HG03025 (cell line): Measurements from ENCODE around the gene NCS1.

ENCODE experiments used
- ATAC-seq: cut with Tn5 transposase; IDR thresholded peaks from one replicate; pipeline ENCODE4 v1.9.1; 2021; ENCODE audit warnings: mild to moderate bottlenecking, moderate library complexity; ENCODE audit not compliant: unreplicated experiment, low FRiP score

The NCS1 gene

GRCh38 chr9:130174025-130174424 lies 1.8 kb downstream of the NCS1 start:
- ATAC-seq, result no peak

GRCh38 chr9:130174920-130175321 lies 2.7 kb downstream of the NCS1 start:
- ATAC-seq, result no peak

- no peak for ATAC-seq
Observed at GRCh38 chr9:130175355-130175754, 3.2 kb downstream of the NCS1 start.

- no peak for ATAC-seq
Observed at GRCh38 chr9:130176760-130177159, 4.6 kb downstream of the NCS1 start.

- ATAC-seq, result no peak
Observed at GRCh38 chr9:130177898-130178805, 5.9 kb downstream of the NCS1 start.

GRCh38 chr9:130179331-130179907 lies 7.2 kb downstream of the NCS1 start:
- ATAC-seq, result no peak

- no peak for ATAC-seq
Observed at GRCh38 chr9:130180516-130180915, 8.3 kb downstream of the NCS1 start.

- ATAC-seq, result no peak
Observed at GRCh38 chr9:130181678-130182380, 9.6 kb downstream of the NCS1 start.

GRCh38 chr9:130182381-130182909 lies 10.2 kb downstream of the NCS1 start:
- no peak for ATAC-seq

- ATAC-seq, result no peak
Observed at GRCh38 chr9:130183133-130183762, 11.0 kb downstream of the NCS1 start.

- ATAC-seq, result no peak
Observed at GRCh38 chr9:130185017-130185416, 12.8 kb downstream of the NCS1 start.

- no peak for ATAC-seq
Observed at GRCh38 chr9:130185490-130186031, 13.4 kb downstream of the NCS1 start.

- no peak for ATAC-seq
Observed at GRCh38 chr9:130186051-130186450, 13.8 kb downstream of the NCS1 start.

GRCh38 chr9:130186839-130187522 lies 14.8 kb downstream of the NCS1 start:
- no peak for ATAC-seq

- ATAC-seq, result no peak
Observed at GRCh38 chr9:130187523-130187846, 15.3 kb downstream of the NCS1 start.

GRCh38 chr9:130188860-130189481 lies 16.8 kb downstream of the NCS1 start:
- no peak for ATAC-seq

GRCh38 chr9:130189840-130190239 lies 17.6 kb downstream of the NCS1 start:
- no peak for ATAC-seq

- ATAC-seq, result no peak
Observed at GRCh38 chr9:130191068-130191748, 19.0 kb downstream of the NCS1 start.

- no peak for ATAC-seq
Observed at GRCh38 chr9:130191749-130192120, 19.5 kb downstream of the NCS1 start.
